ENCODE measurements around the gene ZNF500.

Gene ZNF500

DNA sequence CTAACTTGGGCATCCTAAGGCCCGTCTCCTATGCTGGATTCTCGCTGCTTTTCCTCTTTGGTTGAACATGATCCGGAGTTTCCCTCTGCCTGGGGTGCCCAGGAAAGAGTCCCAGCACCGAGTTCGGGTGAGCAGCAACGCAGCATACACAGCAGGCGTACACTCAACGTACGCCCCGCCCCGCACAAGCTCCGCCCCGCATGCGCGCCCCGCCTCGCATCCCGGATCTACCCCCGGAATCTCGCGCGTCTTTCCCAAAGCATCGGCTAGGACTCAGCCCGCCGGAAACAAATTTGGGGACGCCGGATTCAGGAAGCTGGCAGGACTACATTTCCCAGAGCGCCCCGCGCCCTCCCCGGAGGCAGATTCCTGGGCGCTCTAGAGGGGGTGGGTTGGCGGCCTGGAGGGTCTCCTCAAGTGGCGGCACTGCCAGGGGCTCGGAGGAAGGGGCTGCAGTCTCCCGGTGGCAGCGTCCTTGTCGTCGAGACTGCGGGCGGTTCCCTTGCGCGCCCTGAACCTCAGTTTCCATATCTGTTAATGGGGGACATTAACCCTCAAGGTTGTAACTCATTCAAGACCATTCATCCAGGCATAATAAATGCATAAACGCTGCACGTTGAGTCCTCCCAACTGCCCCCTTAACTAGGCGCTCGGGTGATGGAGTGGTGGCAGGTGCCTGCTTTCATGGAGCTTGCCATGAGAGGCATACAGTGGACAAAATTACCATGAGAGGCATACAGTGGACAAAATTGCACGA is 1.8 kb upstream of the ZNF500 start:
- Histone ChIP-seq H3K9ac (ENCODE audit: low read length in 2 of 2) (peak overlapping the region; percentile 67 to 87), H3K4me1 (ENCODE audit: control insufficient read depth, insufficient read depth, low read length) (peaks cover 32% of the 10 kb centered on the region), H3K36me3 (ENCODE audit: control insufficient read depth in 2 of 2, insufficient read depth in 2 of 2, low read length in 2 of 2) (peaks cover 2 to 3% of the 10 kb centered on the region in 2 donors), H3K9me3 (ENCODE audit: control insufficient read depth in 2 of 2, low read length in 2 of 2) (no peaks in the 10 kb centered on the region), H3K27ac (ENCODE audit: low read length) (peak overlapping the region; percentile 78), H3K27me3 (ENCODE audit: control insufficient read depth in 1 of 2, insufficient read depth in 2 of 2, low read length in 2 of 2) (no peaks in the 10 kb centered on the region), H3K4me3 (ENCODE audit: low read length in 2 of 2) (peak overlapping the region; percentile 73 to 83)

- no peaks in the 10 kb centered on the region for H3K9me3 ChIP-seq (ENCODE audit: control insufficient read depth in 2 of 2, low read length in 2 of 2)
- H3K27me3 ChIP-seq (ENCODE audit: control insufficient read depth in 1 of 2, insufficient read depth in 2 of 2, low read length in 2 of 2): no peaks in the 10 kb centered on the region
- H3K27ac ChIP-seq (ENCODE audit: low read length): peak overlapping the region; percentile 78
- peaks cover 6 to 8% of the 10 kb centered on the region in 2 donors for H3K36me3 ChIP-seq (ENCODE audit: control insufficient read depth in 2 of 2, insufficient read depth in 2 of 2, low read length in 2 of 2)
- peaks cover 32% of the 10 kb centered on the region for H3K4me1 ChIP-seq (ENCODE audit: control insufficient read depth, insufficient read depth, low read length)
- peak overlapping the region; percentile 67 to 87 for H3K9ac ChIP-seq (ENCODE audit: low read length in 2 of 2)
- peak overlapping the region; percentile 73 to 83 for H3K4me3 ChIP-seq (ENCODE audit: low read length in 2 of 2)
These were observed 1.0 kb upstream of the ZNF500 start for GRCh38 chr16:4767872-4768548.

GRCh38 chr16:4765511-4766474 is 1.2 kb downstream of the ZNF500 start:
- Histone ChIP-seq H3K27me3 (ENCODE audit: control insufficient read depth in 1 of 2, insufficient read depth in 2 of 2, low read length in 2 of 2) (no peaks in the 10 kb centered on the region), H3K4me1 (ENCODE audit: control insufficient read depth, insufficient read depth, low read length) (peaks cover 32% of the 10 kb centered on the region), H3K9ac (ENCODE audit: low read length in 2 of 2) (peak overlapping the region; percentile 81 to 92), H3K4me3 (ENCODE audit: low read length in 2 of 2) (peak overlapping the region; percentile 74 to 87), H3K27ac (ENCODE audit: low read length) (no peak overlapping the region), H3K9me3 (ENCODE audit: control insufficient read depth in 2 of 2, low read length in 2 of 2) (no peaks in the 10 kb centered on the region), H3K36me3 (ENCODE audit: control insufficient read depth in 2 of 2, insufficient read depth in 2 of 2, low read length in 2 of 2) (peaks cover 7 to 20% of the 10 kb centered on the region in 2 donors)

- Histone ChIP-seq H3K9me3 (ENCODE audit: control insufficient read depth in 2 of 2, low read length in 2 of 2) (no peaks in the 10 kb centered on the region), H3K27me3 (ENCODE audit: control insufficient read depth in 1 of 2, insufficient read depth in 2 of 2, low read length in 2 of 2) (no peaks in the 10 kb centered on the region), H3K36me3 (ENCODE audit: control insufficient read depth in 2 of 2, insufficient read depth in 2 of 2, low read length in 2 of 2) (peaks cover 24 to 36% of the 10 kb centered on the region in 2 donors), H3K4me1 (ENCODE audit: control insufficient read depth, insufficient read depth, low read length) (peaks cover 26% of the 10 kb centered on the region), H3K27ac (ENCODE audit: low read length) (no peak overlapping the region), H3K4me3 (ENCODE audit: low read length in 2 of 2) (no peak overlapping the region), H3K9ac (ENCODE audit: low read length in 2 of 2) (no peak overlapping the region)
These were observed 3.2 kb downstream of the ZNF500 start for GRCh38 chr16:4763791-4764190.

GRCh38 chr16:4762205-4762604 is 4.8 kb downstream of the ZNF500 start:
- H3K9ac ChIP-seq (ENCODE audit: low read length in 2 of 2): no peak overlapping the region
- peaks cover 17% of the 10 kb centered on the region for H3K4me1 ChIP-seq (ENCODE audit: control insufficient read depth, insufficient read depth, low read length)
- no peaks in the 10 kb centered on the region for H3K9me3 ChIP-seq (ENCODE audit: control insufficient read depth in 2 of 2, low read length in 2 of 2)
- H3K36me3 ChIP-seq (ENCODE audit: control insufficient read depth in 2 of 2, insufficient read depth in 2 of 2, low read length in 2 of 2): peaks cover 30 to 44% of the 10 kb centered on the region in 2 donors
- H3K27me3 ChIP-seq (ENCODE audit: control insufficient read depth in 1 of 2, insufficient read depth in 2 of 2, low read length in 2 of 2): no peaks in the 10 kb centered on the region
- no peak overlapping the region for H3K4me3 ChIP-seq (ENCODE audit: low read length in 2 of 2)
- no peak overlapping the region for H3K27ac ChIP-seq (ENCODE audit: low read length)

GRCh38 chr16:4760221-4760910 is 6.6 kb downstream of the ZNF500 start:
- Histone ChIP-seq H3K27ac (ENCODE audit: low read length) (no peak overlapping the region), H3K9me3 (ENCODE audit: control insufficient read depth in 2 of 2, low read length in 2 of 2) (no peaks in the 10 kb centered on the region), H3K36me3 (ENCODE audit: control insufficient read depth in 2 of 2, insufficient read depth in 2 of 2, low read length in 2 of 2) (peaks cover 30 to 50% of the 10 kb centered on the region in 2 donors), H3K4me3 (ENCODE audit: low read length in 2 of 2) (no peak overlapping the region), H3K9ac (ENCODE audit: low read length in 2 of 2) (no peak overlapping the region), H3K27me3 (ENCODE audit: control insufficient read depth in 1 of 2, insufficient read depth in 2 of 2, low read length in 2 of 2) (no peaks in the 10 kb centered on the region), H3K4me1 (ENCODE audit: control insufficient read depth, insufficient read depth, low read length) (peaks cover 7% of the 10 kb centered on the region)

GRCh38 chr16:4755687-4756086 is 11.3 kb downstream of the ZNF500 start:
- H3K4me3 ChIP-seq (ENCODE audit: low read length in 2 of 2): no peak overlapping the region
- no peaks in the 10 kb centered on the region for H3K4me1 ChIP-seq (ENCODE audit: control insufficient read depth, insufficient read depth, low read length)
- no peak overlapping the region for H3K9ac ChIP-seq (ENCODE audit: low read length in 2 of 2)
- H3K9me3 ChIP-seq (ENCODE audit: control insufficient read depth in 2 of 2, low read length in 2 of 2): peaks cover 0 to 3% of the 10 kb centered on the region in 2 donors
- no peaks in the 10 kb centered on the region for H3K27me3 ChIP-seq (ENCODE audit: control insufficient read depth in 1 of 2, insufficient read depth in 2 of 2, low read length in 2 of 2)
- peaks cover 50 to 62% of the 10 kb centered on the region in 2 donors for H3K36me3 ChIP-seq (ENCODE audit: control insufficient read depth in 2 of 2, insufficient read depth in 2 of 2, low read length in 2 of 2)
- no peak overlapping the region for H3K27ac ChIP-seq (ENCODE audit: low read length)

- Histone ChIP-seq H3K36me3 (ENCODE audit: control insufficient read depth in 2 of 2, insufficient read depth in 2 of 2, low read length in 2 of 2) (peaks cover 42 to 53% of the 10 kb centered on the region in 2 donors), H3K9me3 (ENCODE audit: control insufficient read depth in 2 of 2, low read length in 2 of 2) (peaks cover 0 to 3% of the 10 kb centered on the region in 2 donors)
These were observed 12.1 kb downstream of the ZNF500 start for GRCh38 chr16:4754865-4755264.

GRCh38 chr16:4753227-4753626 is 13.7 kb downstream of the ZNF500 start:
- H3K36me3 ChIP-seq (ENCODE audit: control insufficient read depth in 2 of 2, insufficient read depth in 2 of 2, low read length in 2 of 2): peaks cover 30 to 45% of the 10 kb centered on the region in 2 donors
- no peak overlapping the region for H3K4me3 ChIP-seq (ENCODE audit: low read length in 2 of 2)
- H3K27ac ChIP-seq (ENCODE audit: low read length): no peak overlapping the region
- no peak overlapping the region for H3K9ac ChIP-seq (ENCODE audit: low read length in 2 of 2)
- H3K9me3 ChIP-seq (ENCODE audit: control insufficient read depth in 2 of 2, low read length in 2 of 2): peaks cover 0 to 3% of the 10 kb centered on the region in 2 donors
- no peaks in the 10 kb centered on the region for H3K27me3 ChIP-seq (ENCODE audit: control insufficient read depth in 1 of 2, insufficient read depth in 2 of 2, low read length in 2 of 2)
- H3K4me1 ChIP-seq (ENCODE audit: control insufficient read depth, insufficient read depth, low read length): no peaks in the 10 kb centered on the region

More at GRCh38 chr16:4754865-4755264, 12.1 kb downstream of the ZNF500 start:
- H3K27ac ChIP-seq (ENCODE audit: low read length): no peak overlapping the region
- no peaks in the 10 kb centered on the region for H3K27me3 ChIP-seq (ENCODE audit: control insufficient read depth in 1 of 2, insufficient read depth in 2 of 2, low read length in 2 of 2)
- H3K4me3 ChIP-seq (ENCODE audit: low read length in 2 of 2): no peak overlapping the region
- no peak overlapping the region for H3K9ac ChIP-seq (ENCODE audit: low read length in 2 of 2)
- H3K4me1 ChIP-seq (ENCODE audit: control insufficient read depth, insufficient read depth, low read length): no peaks in the 10 kb centered on the region
